NCI-H524 treated with DMSO at 0.1 percent for 48 hours (cell line): Measurements from ENCODE around the gene S100A5.
"Not testable (repeated sequence)": the region's sequence is repeated elsewhere in the genome, so short reads cannot be mapped to it uniquely, and the experiment has no call there.

Experiments
- DNase-seq: peaks from one replicate; lab custom pipeline; 2025; lab: John Stamatoyannopoulos, UW

Gene S100A5

DNA sequence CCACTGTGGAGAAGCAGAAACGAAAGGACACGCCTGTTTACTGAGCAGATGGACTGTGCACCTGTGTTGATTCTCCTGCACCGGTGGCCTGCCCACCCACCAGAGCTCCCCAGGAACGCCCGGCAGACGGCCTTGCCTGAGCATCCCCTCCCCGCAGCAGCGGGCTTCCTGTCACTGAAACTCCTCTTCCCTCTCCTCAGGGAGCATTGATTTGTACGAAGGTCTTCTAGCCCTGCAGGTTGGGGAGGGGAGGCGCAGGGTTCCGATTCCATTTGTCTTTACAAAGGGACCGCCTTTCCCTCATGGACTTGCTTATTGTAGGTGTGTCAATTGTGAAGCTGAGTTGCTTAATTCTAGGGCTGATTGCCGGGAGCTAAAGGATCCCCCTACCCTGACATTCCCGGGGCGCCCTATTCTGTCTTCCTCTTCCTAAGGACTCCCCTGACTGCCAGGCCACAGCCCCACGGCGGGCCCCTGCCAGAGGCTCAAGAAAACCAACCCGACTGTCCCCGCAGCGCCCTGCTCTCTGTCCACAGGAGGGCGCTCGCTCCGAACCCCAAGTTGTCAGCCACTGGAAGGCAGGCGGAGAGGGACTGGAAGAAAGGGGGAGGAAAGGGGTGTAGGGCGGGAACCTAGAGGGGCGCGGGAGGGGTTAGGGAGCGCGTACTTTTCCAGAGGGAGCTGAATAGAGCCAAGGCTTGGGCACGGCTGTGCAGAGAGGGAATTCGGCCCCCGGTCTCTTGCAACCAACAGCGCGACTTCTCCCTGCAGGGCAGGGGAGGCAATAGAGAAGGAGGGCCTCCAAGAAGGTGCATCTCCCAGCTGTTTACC is 7.8 kb downstream of the S100A5 start:
- DNase-seq = peak; percentile 23

DNA sequence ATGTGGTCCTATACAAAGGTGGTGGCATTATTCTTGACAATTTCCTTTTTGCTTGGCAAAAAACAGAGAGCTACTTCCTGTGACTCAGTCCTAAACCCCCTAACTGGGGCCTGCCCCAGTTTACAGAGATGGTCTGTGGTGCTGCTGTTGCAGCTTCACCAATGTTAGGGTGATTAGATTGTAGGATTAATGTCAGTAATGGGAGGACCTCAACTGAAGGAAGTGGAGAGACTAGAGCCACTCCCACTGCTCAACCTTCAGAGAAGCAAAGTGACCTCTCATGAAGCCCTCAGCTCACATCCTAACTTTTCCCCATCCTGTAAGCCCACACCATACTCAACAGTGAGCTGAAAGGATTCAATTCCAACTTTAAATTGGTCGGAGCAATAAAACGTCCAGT is 8.6 kb downstream of the S100A5 start:
- DNase-seq = no peak

DNA sequence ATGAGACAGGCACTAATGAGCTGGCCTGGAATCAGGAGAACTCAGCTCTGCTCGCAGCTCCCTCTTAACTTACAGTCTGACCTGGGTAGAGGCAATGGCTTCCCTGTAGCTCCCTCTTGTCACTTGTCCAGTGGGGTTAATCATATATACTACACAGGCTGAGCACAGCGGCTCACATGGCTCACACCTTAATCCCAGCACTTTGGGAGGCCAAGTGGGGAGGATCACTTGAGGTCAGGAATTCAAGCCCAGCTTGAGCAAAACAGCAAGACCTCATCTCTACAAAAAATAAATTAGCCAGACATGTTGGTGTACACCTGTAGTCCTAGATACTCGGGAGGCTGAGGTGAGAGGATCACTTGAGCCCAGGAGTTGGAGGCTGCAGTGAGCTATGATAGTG is 9.1 kb downstream of the S100A5 start:
- DNase-seq = no peak

GRCh38 chr1:153527683-153528040 is 13.1 kb downstream of the S100A5 start:
- DNase-seq = no peak

DNA sequence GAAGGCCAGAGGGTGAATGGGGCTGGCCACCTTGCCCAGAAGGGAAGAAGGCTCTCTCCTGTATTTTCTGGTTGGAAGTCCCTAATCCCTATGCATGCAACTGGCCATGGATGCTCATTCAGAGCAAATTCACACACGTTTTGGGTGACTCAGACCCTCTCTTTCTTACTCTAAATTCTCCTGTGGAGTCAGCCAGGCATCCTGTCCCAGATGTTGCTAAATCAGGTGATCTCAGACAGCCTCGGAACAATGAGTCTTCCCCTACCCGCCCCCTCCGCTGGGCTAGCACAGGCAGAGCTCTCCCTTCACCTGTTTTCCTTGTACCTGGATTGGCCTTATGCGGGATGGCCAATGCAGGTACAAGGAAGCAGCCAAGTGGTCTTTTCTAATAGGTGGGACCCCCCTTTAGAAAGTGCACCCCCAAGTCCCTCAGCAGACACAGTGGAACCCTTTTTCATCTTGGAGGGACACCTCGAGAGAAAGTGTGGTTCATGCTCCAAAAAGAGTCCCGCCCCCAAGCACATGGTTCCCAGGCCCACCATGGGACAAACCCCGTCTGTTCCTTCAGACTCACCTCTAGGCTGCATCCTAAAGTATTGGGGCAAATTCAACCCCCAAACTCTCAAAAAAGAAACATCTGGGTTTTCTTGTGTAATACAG is 13.6 kb downstream of the S100A5 start:
- DNase-seq = no peak

DNA sequence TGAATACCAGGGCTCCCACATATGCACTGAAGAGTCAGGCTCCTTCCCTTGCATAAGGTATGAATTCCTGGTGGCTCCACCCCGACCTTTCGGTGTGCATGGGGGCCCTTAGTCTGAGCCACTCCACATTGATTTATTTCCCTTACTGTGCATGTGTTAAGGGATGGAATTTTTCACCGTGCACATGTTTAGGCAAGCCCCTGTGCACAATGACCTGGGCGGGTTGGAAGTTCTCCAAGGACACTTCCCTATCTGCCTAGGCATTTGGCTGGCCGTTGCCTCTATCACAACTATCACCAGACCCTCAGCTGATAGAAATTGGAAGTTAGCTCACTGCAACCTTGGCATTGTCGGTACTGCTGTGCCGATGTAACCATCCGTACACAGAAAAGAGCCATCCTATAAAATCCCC is 14.6 kb downstream of the S100A5 start:
- no peak for DNase-seq

DNA sequence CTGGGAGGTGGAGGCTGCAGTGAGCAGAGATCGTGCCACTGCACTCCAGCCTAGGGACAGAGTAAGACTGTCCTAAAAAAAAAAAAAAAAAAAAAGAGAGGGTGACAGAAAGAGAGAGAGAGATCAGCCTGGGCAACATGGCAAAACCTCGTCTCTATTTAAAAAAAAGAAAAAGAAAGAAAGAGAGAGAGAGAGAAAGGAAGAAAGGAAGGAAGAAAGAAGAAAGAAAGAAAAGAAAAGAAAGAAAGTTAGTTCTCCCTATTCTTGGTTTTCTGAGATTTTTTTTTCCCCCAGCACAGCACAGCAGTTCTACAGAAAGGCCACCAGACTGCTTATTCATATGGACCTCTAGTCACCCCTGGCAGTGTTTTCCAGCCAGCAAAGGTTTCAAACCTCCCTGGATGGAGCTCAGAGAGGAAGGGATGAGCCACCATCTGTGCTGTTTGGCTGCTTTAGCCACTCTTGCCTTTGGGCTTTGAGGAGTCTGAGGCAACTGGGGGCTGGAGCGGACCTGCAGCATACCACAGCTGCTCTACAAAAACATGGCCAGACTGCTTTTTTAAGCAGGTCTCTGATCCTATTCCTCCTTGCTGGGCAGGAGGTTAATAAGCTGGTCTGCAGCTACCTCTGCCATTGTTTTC is 15.5 kb downstream of the S100A5 start:
- DNase-seq = peak; percentile 55

- DNase-seq = not testable (repeated sequence)
These were observed 18.2 kb downstream of the S100A5 start for GRCh38 chr1:153522353-153523048.

- not testable (repeated sequence) for DNase-seq
These were observed 18.9 kb downstream of the S100A5 start for GRCh38 chr1:153521808-153522207.

GRCh38 chr1:153520818-153521476 is 19.8 kb downstream of the S100A5 start:
- no peak for DNase-seq

- DNase-seq = not testable (repeated sequence)
These were observed 20.5 kb downstream of the S100A5 start for GRCh38 chr1:153520137-153520691.

DNA sequence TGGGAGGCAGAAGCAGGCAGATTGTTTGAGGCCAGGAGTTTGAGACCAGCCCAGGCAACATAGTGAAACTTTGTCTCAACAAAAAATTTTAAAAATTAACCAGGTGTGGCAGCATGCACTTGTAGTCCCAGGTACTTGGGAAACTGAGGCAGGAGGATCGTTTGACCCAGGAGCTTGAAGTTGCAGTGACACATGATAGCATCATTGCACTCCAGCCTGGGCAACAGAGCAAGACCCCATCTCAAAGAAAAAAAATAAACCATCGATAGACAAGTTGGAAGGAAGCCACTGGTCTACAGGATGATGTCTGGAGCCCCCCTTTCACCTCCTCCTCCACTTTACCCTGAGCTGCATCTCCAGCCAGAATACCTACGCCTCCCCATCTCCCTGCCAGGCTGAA is 21.5 kb downstream of the S100A5 start:
- DNase-seq = no peak

GRCh38 chr1:153515504-153516394 is 25.0 kb downstream of the S100A5 start:
- no peak for DNase-seq

- no peak for DNase-seq
These were observed 27.1 kb downstream of the S100A5 start for GRCh38 chr1:153513666-153514065.

GRCh38 chr1:153513023-153513422 is 27.7 kb downstream of the S100A5 start:
- DNase-seq = no peak

DNA sequence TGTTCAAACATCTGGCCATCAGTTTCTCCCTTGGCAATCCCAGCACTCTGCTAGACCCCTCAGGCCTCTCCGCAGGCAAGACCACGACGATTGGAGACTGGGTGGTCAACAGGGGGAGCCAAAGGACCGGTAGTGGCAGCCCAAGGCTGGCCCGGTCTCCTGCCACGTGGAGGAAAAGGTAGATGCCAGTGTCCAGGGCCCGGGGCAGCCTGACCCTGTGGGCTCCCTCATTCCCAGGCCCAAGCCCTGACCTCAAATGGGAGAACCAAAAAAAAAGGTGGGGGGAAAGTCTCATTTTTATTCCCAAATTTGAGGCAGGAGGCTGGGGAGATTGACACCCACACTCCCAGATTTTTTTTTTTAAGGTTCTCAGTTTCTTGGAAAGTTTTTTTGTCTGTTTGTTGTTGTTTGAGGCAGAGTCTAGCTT is 29.7 kb downstream of the S100A5 start:
- no peak for DNase-seq

- DNase-seq = no peak
These were observed 30.9 kb downstream of the S100A5 start for GRCh38 chr1:153509729-153510354.

- DNase-seq = no peak
These were observed 31.7 kb downstream of the S100A5 start for GRCh38 chr1:153509036-153509435.

DNA sequence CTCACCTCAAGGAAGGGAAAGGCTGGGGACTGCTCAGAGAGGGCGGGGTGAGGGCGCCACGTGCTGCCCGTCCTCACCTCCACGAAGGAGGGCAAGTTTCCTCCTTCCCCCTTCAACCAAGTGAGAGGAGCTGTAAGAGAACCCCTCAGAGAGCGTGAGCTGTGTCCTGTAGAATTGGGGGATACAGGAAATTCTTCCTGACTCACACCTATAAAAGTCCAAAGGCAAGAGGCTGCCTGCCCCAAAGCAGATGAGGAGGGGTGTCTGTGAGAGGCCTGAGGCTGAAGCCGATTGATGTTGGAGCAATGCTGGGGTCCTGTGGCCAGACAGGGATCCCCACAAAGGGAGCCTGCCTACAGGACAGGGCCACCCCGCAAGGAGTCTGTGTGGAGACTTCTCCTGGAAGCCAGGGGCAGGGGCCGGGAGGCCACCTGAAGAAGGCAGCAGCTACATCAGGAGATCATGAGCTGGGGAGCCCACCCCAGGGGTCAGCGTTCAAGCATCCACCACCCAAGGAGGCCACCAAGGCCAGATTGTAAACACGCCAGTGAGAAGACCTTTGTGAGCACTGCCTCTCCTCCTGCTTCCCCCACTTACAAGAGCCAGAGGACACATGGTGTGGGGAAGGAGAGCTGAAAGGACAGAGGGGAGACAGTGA is 32.7 kb downstream of the S100A5 start:
- DNase-seq = no peak
